Prostate gland (tissue), 2 donors: Measurements from ENCODE around the gene PODXL.

Experiments
- POLR2A ChIP-seq: fragments of 450-650 bp; IDR thresholded peaks from one replicate; pipeline ENCODE4 v1.6.1; 2016; ENCODE audit warnings: antibody characterized with exemption, mild to moderate bottlenecking
- POLR2AphosphoS5 ChIP-seq: sonication (generic); formaldehyde crosslinking; IDR thresholded peaks from one replicate; pipeline ENCODE4 v1.6.1; 2017; ENCODE audit warnings: antibody characterized with exemption
- TF ChIP-seq, protein P1 (sequence below), 4 experiments: fragments of 200-600 bp in 2 of 4; fragments of 450-650 bp in 2 of 4; sonication (generic) in 2 of 4; IDR thresholded peaks; 1 replicate in 3 of 4; 2 replicates in 1 of 4; pipeline ENCODE4 v1.5.1; 2016 to 2019; ENCODE audit warnings: antibody characterized with exemption in 4 of 4, mild to moderate bottlenecking in 2 of 4, moderate library complexity in 2 of 4

DNA sequence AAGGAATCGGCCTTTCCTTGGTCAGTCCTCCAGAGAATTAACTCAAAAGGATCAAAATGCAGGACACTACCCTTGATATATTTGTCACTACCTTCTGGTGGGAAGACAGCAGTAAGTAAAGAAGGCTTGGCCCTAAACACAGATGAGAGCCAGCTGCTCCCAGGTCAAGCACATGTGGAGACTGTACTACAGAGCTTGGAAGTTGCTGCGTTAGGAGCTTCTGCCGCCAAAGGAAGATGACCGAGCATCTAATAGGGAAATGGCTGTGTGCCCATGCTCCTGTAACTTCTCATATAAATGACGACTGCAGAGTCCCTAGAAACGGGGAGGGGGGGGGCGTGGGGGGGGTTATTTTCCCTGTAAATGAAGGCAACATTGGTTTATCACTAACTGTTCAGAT is 59.0 kb downstream of the PODXL start:
- TF ChIP-seq, protein P1, sequence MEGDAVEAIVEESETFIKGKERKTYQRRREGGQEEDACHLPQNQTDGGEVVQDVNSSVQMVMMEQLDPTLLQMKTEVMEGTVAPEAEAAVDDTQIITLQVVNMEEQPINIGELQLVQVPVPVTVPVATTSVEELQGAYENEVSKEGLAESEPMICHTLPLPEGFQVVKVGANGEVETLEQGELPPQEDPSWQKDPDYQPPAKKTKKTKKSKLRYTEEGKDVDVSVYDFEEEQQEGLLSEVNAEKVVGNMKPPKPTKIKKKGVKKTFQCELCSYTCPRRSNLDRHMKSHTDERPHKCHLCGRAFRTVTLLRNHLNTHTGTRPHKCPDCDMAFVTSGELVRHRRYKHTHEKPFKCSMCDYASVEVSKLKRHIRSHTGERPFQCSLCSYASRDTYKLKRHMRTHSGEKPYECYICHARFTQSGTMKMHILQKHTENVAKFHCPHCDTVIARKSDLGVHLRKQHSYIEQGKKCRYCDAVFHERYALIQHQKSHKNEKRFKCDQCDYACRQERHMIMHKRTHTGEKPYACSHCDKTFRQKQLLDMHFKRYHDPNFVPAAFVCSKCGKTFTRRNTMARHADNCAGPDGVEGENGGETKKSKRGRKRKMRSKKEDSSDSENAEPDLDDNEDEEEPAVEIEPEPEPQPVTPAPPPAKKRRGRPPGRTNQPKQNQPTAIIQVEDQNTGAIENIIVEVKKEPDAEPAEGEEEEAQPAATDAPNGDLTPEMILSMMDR (IDR thresholded peaks at IDR 0.05), result no peak
- TF ChIP-seq POLR2A (no peak), POLR2AphosphoS5 (no peak)
